Trophoblast cell (in vitro differentiated cells and primary cell): ENCODE measurements around the gene CAPZA2.
A peak's percentile ranks its signal among the peaks of the same experiment; 100 is the strongest.

Experiments
- DNase-seq, 2 donors: peaks; one replicate each; pipeline ENCODE4 v3.0.0-alpha.2; 2016
- H2AFZ ChIP-seq: 2 replicates; pipeline ENCODE4 v1.6.1; 2013; ENCODE audit warnings: low read length, moderate library complexity, mild to moderate bottlenecking; ENCODE audit not compliant: insufficient read depth, poor library complexity
- H2AK5ac ChIP-seq: 2 replicates; pipeline ENCODE4 v1.6.1; 2013; ENCODE audit warnings: mild to moderate bottlenecking, low read length
- H2BK120ac ChIP-seq: 2 replicates; pipeline ENCODE4 v1.6.1; 2013; ENCODE audit warnings: low read length, mild to moderate bottlenecking, moderate library complexity; ENCODE audit not compliant: insufficient read depth, poor library complexity
- H2BK12ac ChIP-seq: 2 replicates; pipeline ENCODE4 v1.6.1; 2013; ENCODE audit warnings: mild to moderate bottlenecking, low read length, moderate library complexity
- H2BK5ac ChIP-seq: 2 replicates; pipeline ENCODE4 v1.6.1; 2013; ENCODE audit warnings: low read length, low read depth, moderate library complexity, mild to moderate bottlenecking; ENCODE audit not compliant: poor library complexity
- H3K14ac ChIP-seq: 2 replicates; pipeline ENCODE4 v1.6.1; 2013; ENCODE audit warnings: mild to moderate bottlenecking, low read length
- H3K18ac ChIP-seq: 2 replicates; pipeline ENCODE4 v1.6.1; 2013; ENCODE audit warnings: mild to moderate bottlenecking, low read length
- H3K23ac ChIP-seq: 2 replicates; pipeline ENCODE4 v1.6.1; 2013; ENCODE audit warnings: low read length
- H3K27ac ChIP-seq: 2 replicates; pipeline ENCODE4 v1.5.1; 2013; ENCODE audit warnings: low read depth, mild to moderate bottlenecking, inconsistent platforms, low read length, moderate library complexity
- H3K27me3 ChIP-seq: 2 replicates; pipeline ENCODE4 v1.6.1; 2013; ENCODE audit warnings: inconsistent platforms, mild to moderate bottlenecking, low read length, moderate library complexity; ENCODE audit not compliant: insufficient read depth
- H3K36me3 ChIP-seq, 2 experiments: 1 replicate in 1 of 2; 2 replicates in 1 of 2; pipeline ENCODE4 v1.6.1; 2013; ENCODE audit warnings: low read length in 2 of 2, mild to moderate bottlenecking in 2 of 2, moderate library complexity in 1 of 2; ENCODE audit not compliant: insufficient read depth in 2 of 2, control insufficient read depth in 1 of 2
- H3K4ac ChIP-seq: 2 replicates; pipeline ENCODE4 v1.6.1; 2013; ENCODE audit warnings: low read depth, mild to moderate bottlenecking, low read length, moderate library complexity
- H3K4me1 ChIP-seq, 2 experiments: 1 replicate in 1 of 2; 2 replicates in 1 of 2; pipeline ENCODE4 v1.6.1; 2013; ENCODE audit warnings: low read length in 2 of 2, mild to moderate bottlenecking in 2 of 2, moderate library complexity in 1 of 2; ENCODE audit not compliant: insufficient read depth in 2 of 2, control insufficient read depth in 1 of 2
- H3K4me2 ChIP-seq: 2 replicates; pipeline ENCODE4 v1.6.1; 2013; ENCODE audit warnings: inconsistent platforms, mild to moderate bottlenecking, low read length, moderate library complexity
- H3K4me3 ChIP-seq: 2 replicates; pipeline ENCODE4 v1.5.1; 2013; ENCODE audit warnings: mild to moderate bottlenecking, low read depth, low read length, inconsistent platforms
- H3K79me1 ChIP-seq: one replicate; pipeline ENCODE4 v1.6.1; 2013; ENCODE audit warnings: low read length
- H3K79me2 ChIP-seq: 2 replicates; pipeline ENCODE4 v1.6.1; 2013; ENCODE audit warnings: low read length, mild to moderate bottlenecking; ENCODE audit not compliant: control insufficient read depth, insufficient read depth, poor library complexity
- H3K9ac ChIP-seq: 2 replicates; pipeline ENCODE4 v1.6.1; 2013; ENCODE audit warnings: mild to moderate bottlenecking, low read length
- H3K9me3 ChIP-seq: 2 replicates; pipeline ENCODE4 v1.6.1; 2013; ENCODE audit warnings: low read depth, mild to moderate bottlenecking, control low read depth, inconsistent platforms, low read length; ENCODE audit not compliant: insufficient read depth
- H4K12ac ChIP-seq: 2 replicates; pipeline ENCODE4 v1.6.1; 2013; ENCODE audit warnings: low read depth, mild to moderate bottlenecking, low read length, moderate library complexity
- H4K8ac ChIP-seq: 2 replicates; pipeline ENCODE4 v1.6.1; 2013; ENCODE audit warnings: low read depth, mild to moderate bottlenecking, low read length, moderate library complexity
- H4K91ac ChIP-seq: one replicate; pipeline ENCODE4 v1.6.1; 2013; ENCODE audit warnings: low read depth, mild to moderate bottlenecking, low read length, moderate library complexity
- WGBS: extraction: QIAGEN DNeasy Blood & Tissue Kit; methylation state at CpG from one replicate; pipeline ENCODE4 v1.1.7; 2013; ENCODE audit warnings: missing lambda C conversion rate; ENCODE audit not compliant: insufficient read length, insufficient coverage; ENCODE audit errors: extremely low coverage; 5-methylcytosine and 5-hydroxymethylcytosine counted together

Gene CAPZA2

GRCh38 chr7:116876664-116877442 lies 14.5 kb downstream of the CAPZA2 start:
- Histone ChIP-seq H3K23ac (no peak overlapping the region), H2BK5ac (no peak overlapping the region), H3K27ac (no peak overlapping the region), H3K4me1 (peaks cover 0 to 2% of the 10 kb centered on the region in 2 experiments), H3K9ac (no peak overlapping the region), H3K36me3 (peaks cover 0 to 2% of the 10 kb centered on the region in 2 experiments), H2AFZ (no peak overlapping the region), H3K14ac (no peak overlapping the region), H2BK12ac (no peak overlapping the region), H3K4me2 (no peak overlapping the region), H3K4ac (no peak overlapping the region), H3K4me3 (no peak overlapping the region), H2AK5ac (no peak overlapping the region), H3K27me3 (no peaks in the 10 kb centered on the region), H3K79me1 (no peaks in the 10 kb centered on the region), H4K91ac (no peak overlapping the region), H4K12ac (no peak overlapping the region), H3K9me3 (no peaks in the 10 kb centered on the region), H2BK120ac (no peak overlapping the region), H3K79me2 (peaks cover 3% of the 10 kb centered on the region), H3K18ac (peak overlapping the region; percentile 17), H4K8ac (no peak overlapping the region)
- WGBS: no CpG with 5 or more reads among the region's 8 CpGs
- DNase-seq: no peak

DNA sequence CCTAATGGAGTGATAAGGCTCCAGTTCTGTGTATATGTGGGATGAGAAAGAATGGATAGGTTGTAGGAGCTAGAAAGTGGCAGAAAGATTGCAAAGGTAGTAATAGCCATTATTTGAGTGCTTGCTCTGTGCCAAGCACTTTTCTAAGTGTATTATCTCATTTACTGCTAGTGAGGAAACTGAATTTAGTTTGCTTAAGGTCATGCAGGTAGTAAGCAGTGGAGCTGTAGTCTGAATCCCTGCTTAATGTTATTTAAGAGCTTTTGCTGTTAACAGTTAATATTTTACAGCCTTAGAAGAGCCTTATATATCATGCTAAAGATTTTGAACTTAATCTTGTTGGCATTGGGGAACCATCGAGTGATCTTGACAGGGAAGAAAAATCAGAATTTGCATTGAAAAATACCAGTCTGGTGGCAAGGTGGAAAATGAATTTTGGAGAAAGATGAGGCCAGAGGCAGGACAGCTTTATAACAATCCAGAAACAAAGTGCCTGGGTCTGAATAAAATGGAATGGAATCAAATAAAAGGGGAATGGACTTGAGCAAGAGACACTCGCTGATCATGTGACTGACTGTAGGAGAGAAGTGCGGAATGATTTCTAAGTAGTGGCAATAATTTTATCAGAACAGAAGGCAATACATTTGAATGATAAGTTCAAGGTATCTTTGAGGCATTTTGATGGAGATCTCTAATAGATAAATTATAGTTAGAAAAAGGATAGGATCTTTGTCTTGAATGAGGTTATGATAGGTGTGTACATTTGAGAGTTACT lies 15.2 kb downstream of the CAPZA2 start:
- DNase-seq: no peak
- Histone ChIP-seq H3K4ac (no peak overlapping the region), H3K79me2 (peaks cover 3% of the 10 kb centered on the region)

GRCh38 chr7:116884691-116885090 lies 22.3 kb downstream of the CAPZA2 start:
- Histone ChIP-seq H3K79me1 (no peaks in the 10 kb centered on the region), H3K4ac (no peak overlapping the region), H3K9ac (no peak overlapping the region), H3K4me2 (no peak overlapping the region), H4K8ac (no peak overlapping the region), H3K4me1 (no peaks in the 10 kb centered on the region), H3K14ac (no peak overlapping the region), H3K23ac (no peak overlapping the region), H3K27ac (no peak overlapping the region), H4K12ac (no peak overlapping the region), H2BK120ac (no peak overlapping the region), H3K18ac (no peak overlapping the region), H3K9me3 (no peaks in the 10 kb centered on the region), H3K27me3 (no peaks in the 10 kb centered on the region), H3K79me2 (peaks cover 1% of the 10 kb centered on the region), H2BK5ac (no peak overlapping the region), H2AK5ac (no peak overlapping the region), H3K36me3 (peaks cover 0 to 8% of the 10 kb centered on the region in 2 experiments), H4K91ac (no peak overlapping the region), H3K4me3 (no peak overlapping the region), H2AFZ (no peak overlapping the region), H2BK12ac (no peak overlapping the region)
- no CpG with 5 or more reads among the region's 3 CpGs for WGBS
- DNase-seq: no peak

More for the DNA sequence above, 15.2 kb downstream of the CAPZA2 start:
- no peak overlapping the region for H4K12ac ChIP-seq
- no peak overlapping the region for H3K9ac ChIP-seq
- peaks cover 0 to 2% of the 10 kb centered on the region in 2 experiments for H3K36me3 ChIP-seq
- no peak overlapping the region for H2AFZ ChIP-seq
- no peaks in the 10 kb centered on the region for H3K9me3 ChIP-seq
- no peak overlapping the region for H4K8ac ChIP-seq
- no peak overlapping the region for H2BK12ac ChIP-seq
- no peak overlapping the region for H2AK5ac ChIP-seq
- no peak overlapping the region for H3K18ac ChIP-seq
- no peak overlapping the region for H2BK120ac ChIP-seq
- no CpG with 5 or more reads among the region's 3 CpGs for WGBS
- H3K27ac ChIP-seq: no peak overlapping the region
- H3K4me3 ChIP-seq: no peak overlapping the region
- no peak overlapping the region for H4K91ac ChIP-seq
- H3K79me1 ChIP-seq: no peaks in the 10 kb centered on the region
- no peak overlapping the region for H3K4me2 ChIP-seq
- H3K23ac ChIP-seq: no peak overlapping the region
- H2BK5ac ChIP-seq: no peak overlapping the region
- H3K14ac ChIP-seq: no peak overlapping the region
- H3K4me1 ChIP-seq: peaks cover 0 to 2% of the 10 kb centered on the region in 2 experiments
- no peaks in the 10 kb centered on the region for H3K27me3 ChIP-seq

DNA sequence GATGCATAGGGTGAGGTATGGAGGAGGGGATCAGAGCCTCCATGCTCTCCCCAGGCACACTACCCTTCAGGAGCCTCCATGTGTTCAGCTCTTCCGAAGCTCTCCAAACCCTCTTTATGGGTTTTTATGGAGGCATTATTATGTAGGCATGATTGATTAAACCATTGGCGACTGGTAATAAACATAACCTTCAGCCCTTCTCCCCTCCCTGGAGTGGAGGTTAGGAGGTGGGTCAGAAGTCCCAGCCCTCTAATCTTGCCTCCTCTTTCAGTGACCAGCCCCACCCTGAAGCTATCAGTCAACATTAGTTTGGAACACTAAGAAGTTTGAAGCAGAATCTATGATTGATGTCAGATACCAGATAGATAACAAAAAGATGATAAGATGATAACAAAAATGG lies 23.3 kb downstream of the CAPZA2 start:
- H3K4me2 ChIP-seq: no peak overlapping the region
- no peak overlapping the region for H2AFZ ChIP-seq
- H3K79me1 ChIP-seq: no peaks in the 10 kb centered on the region
- WGBS: no CpG with 5 or more reads among the region's 2 CpGs
- H3K27me3 ChIP-seq: no peaks in the 10 kb centered on the region
- H3K18ac ChIP-seq: no peak overlapping the region
- H2BK5ac ChIP-seq: no peak overlapping the region
- no peak overlapping the region for H4K12ac ChIP-seq
- H3K36me3 ChIP-seq: peaks cover 0 to 8% of the 10 kb centered on the region in 2 experiments
- H3K23ac ChIP-seq: no peak overlapping the region
- no peak overlapping the region for H2AK5ac ChIP-seq
- H2BK120ac ChIP-seq: no peak overlapping the region
- H3K4me3 ChIP-seq: no peak overlapping the region
- no peak overlapping the region for H4K91ac ChIP-seq
- no peak overlapping the region for H2BK12ac ChIP-seq
- H4K8ac ChIP-seq: no peak overlapping the region
- no peaks in the 10 kb centered on the region for H3K9me3 ChIP-seq
- H3K9ac ChIP-seq: no peak overlapping the region
- no peak overlapping the region for H3K14ac ChIP-seq
- no peak overlapping the region for H3K4ac ChIP-seq
- no peaks in the 10 kb centered on the region for H3K4me1 ChIP-seq
- no peak for DNase-seq
- H3K79me2 ChIP-seq: peaks cover 1% of the 10 kb centered on the region
- H3K27ac ChIP-seq: no peak overlapping the region
